ENCODE data around the gene FHIT. TPM values are rescaled to one million over a fixed set of nuclear protein-coding genes. Genes with fewer than 3 reads are reported as not detected.

The FHIT gene
- total and polyA plus RNA-seq, 4 donors = 2.1 to 14.7 (median 6.6) TPM

DNA sequence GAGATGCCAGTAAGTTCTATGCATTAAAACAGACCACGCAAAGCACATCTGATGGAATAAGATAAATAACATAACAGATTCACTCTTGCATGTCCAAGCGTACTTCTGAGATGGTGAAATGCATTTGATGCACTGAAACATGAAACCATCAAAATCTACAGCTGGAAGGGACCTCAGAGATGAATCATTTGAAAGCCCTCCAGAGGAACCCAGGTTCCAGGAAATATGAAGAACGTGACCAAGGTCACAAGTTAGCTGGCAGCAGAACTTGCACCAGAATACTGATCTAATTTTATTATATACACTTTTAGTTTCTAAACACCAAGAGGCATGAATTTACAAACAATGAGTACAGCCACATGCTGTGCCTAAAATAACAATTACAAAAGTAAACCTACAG is 957.1 kb downstream of the FHIT start:
- no peaks in the 10 kb centered on the region for H3K27me3 ChIP-seq (ENCODE audit: control insufficient read depth in 4 of 4, insufficient read depth in 4 of 4, low read length in 3 of 4)
- H3K4me1 ChIP-seq (ENCODE audit: control insufficient read depth in 4 of 4, insufficient read depth in 4 of 4, low read length in 3 of 4) = no peaks in the 10 kb centered on the region
- DNase-seq (ENCODE audit: low spot score) = no peak
- no peak overlapping the region for H3K4me3 ChIP-seq (ENCODE audit: low read depth in 1 of 3, low read length in 3 of 3)
- no peaks in the 10 kb centered on the region for H3K36me3 ChIP-seq (ENCODE audit: control insufficient read depth in 4 of 4, insufficient read depth in 3 of 4, low read depth in 1 of 4, low read length in 3 of 4)
- H3K9ac ChIP-seq (ENCODE audit: low read depth in 1 of 2, low read length in 2 of 2) = no peak overlapping the region
- WGBS = 68% methylated on average over 3 of the region's 3 CpGs
- no peak for TF ChIP-seq HNF4A (conservative IDR thresholded peaks at IDR 0.05)
- TF ChIP-seq GABPA (IDR thresholded peaks at IDR 0.05 in 1 of 2, conservative IDR thresholded peaks at IDR 0.05 in 1 of 2) = no peak
- TF ChIP-seq, protein P1, sequence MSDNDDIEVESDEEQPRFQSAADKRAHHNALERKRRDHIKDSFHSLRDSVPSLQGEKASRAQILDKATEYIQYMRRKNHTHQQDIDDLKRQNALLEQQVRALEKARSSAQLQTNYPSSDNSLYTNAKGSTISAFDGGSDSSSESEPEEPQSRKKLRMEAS (IDR thresholded peaks at IDR 0.05) = no peak
- TF ChIP-seq RAD21 (IDR thresholded peaks at IDR 0.05) = no peak
- no peak overlapping the region for H3K27ac ChIP-seq (ENCODE audit: low read depth in 1 of 2, low read length in 2 of 2)
- no peaks in the 10 kb centered on the region for H3K9me3 ChIP-seq (ENCODE audit: control insufficient read depth in 4 of 4, low read length in 3 of 4)

DNA sequence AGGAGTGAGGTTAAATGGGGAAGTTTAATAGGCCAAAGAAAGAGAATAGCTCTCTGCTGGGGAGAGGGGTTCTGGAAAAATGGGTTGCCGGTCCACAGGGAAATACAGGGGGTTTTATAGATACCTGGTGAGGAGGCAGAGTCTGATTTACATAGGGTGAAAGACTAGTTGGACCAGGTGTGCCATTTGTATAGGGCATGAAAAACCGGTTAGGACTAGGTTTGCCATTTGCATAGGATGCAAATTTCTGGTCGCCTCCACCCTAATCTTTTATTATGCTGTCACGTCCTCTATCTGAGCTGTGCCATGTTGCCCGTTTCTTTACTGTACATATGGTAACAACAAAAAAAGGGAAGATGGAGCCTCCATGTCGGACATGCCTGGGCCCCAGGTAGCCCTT is 960.1 kb downstream of the FHIT start:
- TF ChIP-seq, protein P1 (IDR thresholded peaks at IDR 0.05) = no peak
- TF ChIP-seq, protein P2, sequence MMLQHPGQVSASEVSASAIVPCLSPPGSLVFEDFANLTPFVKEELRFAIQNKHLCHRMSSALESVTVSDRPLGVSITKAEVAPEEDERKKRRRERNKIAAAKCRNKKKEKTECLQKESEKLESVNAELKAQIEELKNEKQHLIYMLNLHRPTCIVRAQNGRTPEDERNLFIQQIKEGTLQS (IDR thresholded peaks at IDR 0.05) = no peak
- TF ChIP-seq JUND (IDR thresholded peaks at IDR 0.05) = no peak
- TF ChIP-seq, protein P3, sequence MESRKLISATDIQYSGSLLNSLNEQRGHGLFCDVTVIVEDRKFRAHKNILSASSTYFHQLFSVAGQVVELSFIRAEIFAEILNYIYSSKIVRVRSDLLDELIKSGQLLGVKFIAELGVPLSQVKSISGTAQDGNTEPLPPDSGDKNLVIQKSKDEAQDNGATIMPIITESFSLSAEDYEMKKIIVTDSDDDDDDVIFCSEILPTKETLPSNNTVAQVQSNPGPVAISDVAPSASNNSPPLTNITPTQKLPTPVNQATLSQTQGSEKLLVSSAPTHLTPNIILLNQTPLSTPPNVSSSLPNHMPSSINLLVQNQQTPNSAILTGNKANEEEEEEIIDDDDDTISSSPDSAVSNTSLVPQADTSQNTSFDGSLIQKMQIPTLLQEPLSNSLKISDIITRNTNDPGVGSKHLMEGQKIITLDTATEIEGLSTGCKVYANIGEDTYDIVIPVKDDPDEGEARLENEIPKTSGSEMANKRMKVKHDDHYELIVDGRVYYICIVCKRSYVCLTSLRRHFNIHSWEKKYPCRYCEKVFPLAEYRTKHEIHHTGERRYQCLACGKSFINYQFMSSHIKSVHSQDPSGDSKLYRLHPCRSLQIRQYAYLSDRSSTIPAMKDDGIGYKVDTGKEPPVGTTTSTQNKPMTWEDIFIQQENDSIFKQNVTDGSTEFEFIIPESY (IDR thresholded peaks at IDR 0.05) = no peak
- TF ChIP-seq, protein P4, sequence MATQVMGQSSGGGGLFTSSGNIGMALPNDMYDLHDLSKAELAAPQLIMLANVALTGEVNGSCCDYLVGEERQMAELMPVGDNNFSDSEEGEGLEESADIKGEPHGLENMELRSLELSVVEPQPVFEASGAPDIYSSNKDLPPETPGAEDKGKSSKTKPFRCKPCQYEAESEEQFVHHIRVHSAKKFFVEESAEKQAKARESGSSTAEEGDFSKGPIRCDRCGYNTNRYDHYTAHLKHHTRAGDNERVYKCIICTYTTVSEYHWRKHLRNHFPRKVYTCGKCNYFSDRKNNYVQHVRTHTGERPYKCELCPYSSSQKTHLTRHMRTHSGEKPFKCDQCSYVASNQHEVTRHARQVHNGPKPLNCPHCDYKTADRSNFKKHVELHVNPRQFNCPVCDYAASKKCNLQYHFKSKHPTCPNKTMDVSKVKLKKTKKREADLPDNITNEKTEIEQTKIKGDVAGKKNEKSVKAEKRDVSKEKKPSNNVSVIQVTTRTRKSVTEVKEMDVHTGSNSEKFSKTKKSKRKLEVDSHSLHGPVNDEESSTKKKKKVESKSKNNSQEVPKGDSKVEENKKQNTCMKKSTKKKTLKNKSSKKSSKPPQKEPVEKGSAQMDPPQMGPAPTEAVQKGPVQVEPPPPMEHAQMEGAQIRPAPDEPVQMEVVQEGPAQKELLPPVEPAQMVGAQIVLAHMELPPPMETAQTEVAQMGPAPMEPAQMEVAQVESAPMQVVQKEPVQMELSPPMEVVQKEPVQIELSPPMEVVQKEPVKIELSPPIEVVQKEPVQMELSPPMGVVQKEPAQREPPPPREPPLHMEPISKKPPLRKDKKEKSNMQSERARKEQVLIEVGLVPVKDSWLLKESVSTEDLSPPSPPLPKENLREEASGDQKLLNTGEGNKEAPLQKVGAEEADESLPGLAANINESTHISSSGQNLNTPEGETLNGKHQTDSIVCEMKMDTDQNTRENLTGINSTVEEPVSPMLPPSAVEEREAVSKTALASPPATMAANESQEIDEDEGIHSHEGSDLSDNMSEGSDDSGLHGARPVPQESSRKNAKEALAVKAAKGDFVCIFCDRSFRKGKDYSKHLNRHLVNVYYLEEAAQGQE (IDR thresholded peaks at IDR 0.05) = no peak
- TF ChIP-seq GABPA (IDR thresholded peaks at IDR 0.05 in 1 of 2, conservative IDR thresholded peaks at IDR 0.05 in 1 of 2) = no peak
- TF ChIP-seq TAF1 (conservative IDR thresholded peaks at IDR 0.05) = no peak
- TF ChIP-seq FOXA1 (IDR thresholded peaks at IDR 0.05) = no peak
- TF ChIP-seq RXRA (IDR thresholded peaks at IDR 0.05) = no peak
- no peak for TF ChIP-seq HNF4A (conservative IDR thresholded peaks at IDR 0.05)
- no peak for TF ChIP-seq RAD21 (IDR thresholded peaks at IDR 0.05)
- TF ChIP-seq HNF4G (IDR thresholded peaks at IDR 0.05) = no peak
- Histone ChIP-seq H3K4me3 (ENCODE audit: low read depth in 1 of 3, low read length in 3 of 3) (no peak overlapping the region), H3K9ac (ENCODE audit: low read depth in 1 of 2, low read length in 2 of 2) (no peak overlapping the region), H3K27me3 (ENCODE audit: control insufficient read depth in 4 of 4, insufficient read depth in 4 of 4, low read length in 3 of 4) (no peaks in the 10 kb centered on the region), H3K9me3 (ENCODE audit: control insufficient read depth in 4 of 4, low read length in 3 of 4) (no peaks in the 10 kb centered on the region), H3K36me3 (ENCODE audit: control insufficient read depth in 4 of 4, insufficient read depth in 3 of 4, low read depth in 1 of 4, low read length in 3 of 4) (no peaks in the 10 kb centered on the region), H3K27ac (ENCODE audit: low read depth in 1 of 2, low read length in 2 of 2) (no peak overlapping the region), H3K4me1 (ENCODE audit: control insufficient read depth in 4 of 4, insufficient read depth in 4 of 4, low read length in 3 of 4) (no peaks in the 10 kb centered on the region)
- 93% methylated on average over 6 of the region's 6 CpGs for WGBS
- no peak for DNase-seq (ENCODE audit: low spot score)

Data from liver (tissue), 9 donors.